K562 (cell line): ENCODE results near the gene GGCT. TPM values are rescaled to one million over a fixed set of nuclear protein-coding genes. Genes with fewer than 3 reads are reported as not detected.

Experiments
- ARID1B ChIP-seq: fragments of 450-650 bp; IDR thresholded peaks from 2 replicates; pipeline ENCODE4 v1.6.1; 2016; ENCODE audit warnings: antibody characterized with exemption, mild to moderate bottlenecking, inconsistent platforms
- BMI1 ChIP-seq: fragments of 150-350 bp; IDR thresholded peaks from 2 replicates; pipeline ENCODE4 v1.6.1; 2014; ENCODE audit warnings: low read length
- ETS1 ChIP-seq: conservative IDR thresholded peaks from 2 replicates; pipeline ENCODE4 v1.6.1; 2011; ENCODE audit warnings: low read depth, mild to moderate bottlenecking, low read length; ENCODE audit not compliant: control insufficient read depth
- ETV5 ChIP-seq: sonication (generic); formaldehyde crosslinking; IDR thresholded peaks from 2 replicates; pipeline ENCODE4 v1.4.0; 2020; ENCODE audit warnings: low read depth, mild to moderate bottlenecking, missing genetic modification reagents
- KDM1A ChIP-seq, 2 experiments: fragments of 450-650 bp; IDR thresholded peaks; 2 replicates each; pipeline ENCODE4 v1.6.1; 2016; ENCODE audit warnings: mild to moderate bottlenecking in 2 of 2
- THAP12 ChIP-seq: fragments of 250-450 bp; sonication (Bioruptor Pico); IDR thresholded peaks from 2 replicates; pipeline ENCODE4 v1.9.0; 2021; ENCODE audit warnings: mild to moderate bottlenecking, inconsistent platforms
- XRCC5 ChIP-seq: fragments of 200-400 bp; formaldehyde crosslinking; IDR thresholded peaks from 2 replicates; pipeline ENCODE4 v1.6.1; 2017; ENCODE audit warnings: low read depth, mild to moderate bottlenecking, low read length
- ZBTB33 ChIP-seq: sonication (generic); formaldehyde crosslinking; IDR thresholded peaks from 2 replicates; pipeline ENCODE4 v1.8.1; 2023; ENCODE audit warnings: mild to moderate bottlenecking, missing genetic modification reagents
- ZBTB43 ChIP-seq: sonication (generic); formaldehyde crosslinking; IDR thresholded peaks from 2 replicates; pipeline ENCODE4 v1.8.0; 2023; ENCODE audit warnings: mild to moderate bottlenecking, missing genetic modification reagents
- ZBTB9 ChIP-seq: fragments of 450-650 bp; formaldehyde crosslinking; IDR thresholded peaks from 2 replicates; pipeline ENCODE4 v1.4.0; 2020; ENCODE audit warnings: mild to moderate bottlenecking, moderate library complexity
- ZMIZ1 ChIP-seq, 2 experiments: fragments of 150-350 bp in 1 of 2; IDR thresholded peaks; 2 replicates each; pipeline ENCODE4 v1.6.1; 2012 to 2016; ENCODE audit warnings: low read depth in 2 of 2, low read length in 2 of 2, mild to moderate bottlenecking in 1 of 2, moderate library complexity in 1 of 2
- polyA plus RNA-seq, 8 experiments: library from polyadenylated mRNA; depleted of rRNA in 4 of 8; stranded (reverse) in 5 of 8; unstranded in 3 of 8; fragments of >200 nt; fragmentation: Nextera tagmentation in 2 of 8; fragmentation: Illumina TruSeq in 1 of 8; extraction: Ambion mirVana in 2 of 8; extraction: Trizol in 1 of 8; gene quantifications; 2 replicates each; pipeline versions ENCODE4 v1.2.1 to v1.2.3, GENCODE V29; 2011 to 2014; ENCODE audit warnings: inconsistent platforms in 1 of 8, missing spikeins in 1 of 8
- total RNA-seq, 7 experiments: library from RNA; depleted of rRNA in 6 of 7; stranded (reverse); fragments of >200 nt in 6 of 7; fragmentation: Illumina TruSeq in 2 of 7; extraction: Trizol in 2 of 7; gene quantifications; 2 replicates each; pipeline versions ENCODE4 v1.2.1 to v1.2.3, GENCODE V29; 2011 to 2021; ENCODE audit warnings: low replicate concordance in 1 of 7

Gene GGCT
- total and polyA plus RNA-seq, 9 of the 15 experiments (the other 6 are each of a cell fraction or from before 2014, with no cell fraction given) = 79.0 to 349 (median 136) TPM

- TF ChIP-seq ZMIZ1 (IDR thresholded peaks at IDR 0.05; ENCODE audit: low read depth in 2 of 2, low read length in 2 of 2) (0 out of 4 replicates have a peak, but pooled peaks of 1 of the 2 experiments have one; percentile 31), ZBTB9 (CRISPR knock-in tag) (0 out of 2 replicates have a peak, but pooled peaks have one; percentile 28), KDM1A (IDR thresholded peaks at IDR 0.05) (peak in 1 of 2 experiments; percentile 18; a peak in 1 of 4 replicates), ARID1B (0 out of 2 replicates have a peak, but pooled peaks have one; percentile 4), ETV5 (CRISPR knock-in tag) (0 out of 2 replicates have a peak, but pooled peaks have one; percentile 20), ZBTB33 (CRISPR knock-in tag) (0 out of 2 replicates have a peak, but pooled peaks have one; percentile 68), THAP12 (CRISPR knock-in tag) (peak; percentile 35; the same call in 1 of the 2 replicates), ETS1 (0 out of 2 replicates have a peak, but pooled peaks have one; percentile 1), BMI1 (no peak), ZBTB43 (CRISPR knock-in tag) (no peak), XRCC5 (no peak)
These were observed 607 bp upstream of the GGCT start (continued) for GRCh38 chr7:30505174-30505697.
